Measurements from ENCODE around the gene GRK2. TPM values are rescaled to one million over a fixed set of nuclear protein-coding genes. Genes with fewer than 3 reads are reported as not detected.

GRK2 gene
- total and polyA plus RNA-seq, 2 of the 13 experiments (the other 11 are each of a cell fraction or from before 2014, with no cell fraction given), result 31.3 to 42.4 TPM

DNA sequence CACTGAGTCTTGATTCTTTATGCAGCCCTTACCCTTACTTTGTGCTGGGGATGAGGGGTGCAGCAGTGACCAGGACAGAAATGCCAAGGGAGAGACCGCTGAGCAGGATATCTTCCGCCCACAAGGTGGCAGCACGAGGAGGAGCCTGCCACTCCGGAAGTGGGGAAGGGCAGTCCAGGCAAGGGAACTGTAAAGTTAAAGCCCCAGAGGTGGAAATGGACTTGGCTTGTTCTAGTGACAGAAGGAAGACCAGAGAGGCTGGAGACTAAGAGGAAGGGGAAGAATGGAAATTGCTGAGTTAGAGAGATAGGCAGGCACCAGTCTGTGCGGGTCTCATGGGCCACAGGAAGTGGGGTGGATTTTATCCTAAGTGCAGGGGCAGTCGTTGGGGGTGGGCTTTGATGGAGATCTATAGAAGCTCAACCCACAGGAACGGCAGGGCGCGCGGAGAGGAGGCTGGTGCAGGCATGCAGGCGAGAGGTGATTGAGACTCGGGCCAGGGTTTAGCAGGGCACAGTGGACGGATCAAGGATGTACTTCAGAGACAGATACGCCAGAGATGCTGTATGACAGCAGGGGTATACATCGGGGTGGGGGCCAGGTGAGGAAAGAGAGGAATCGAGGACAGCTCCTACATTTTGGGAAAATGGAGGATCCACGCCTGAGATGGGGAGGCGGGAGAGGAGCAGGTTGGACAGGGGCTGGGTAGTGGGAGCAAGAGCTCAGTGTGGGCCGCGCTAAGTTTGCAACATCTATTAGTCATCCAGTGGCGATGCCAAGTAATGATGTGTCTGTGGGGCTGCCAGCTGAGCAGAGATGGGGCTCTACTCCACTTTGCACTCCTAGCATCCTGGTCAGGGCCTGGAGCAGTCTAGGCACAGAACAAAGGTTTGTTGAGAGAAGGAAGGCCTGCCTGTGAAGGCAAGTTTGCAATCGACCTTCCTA lies 3.3 kb upstream of the GRK2 start (continued):
- 0 out of 2 replicates have a peak, but pooled peaks have one; percentile 31 for TF ChIP-seq ZNF12 (CRISPR knock-in tag; IDR thresholded peaks at IDR 0.05)
- peak; percentile 77; the same call in 1 of the 2 replicates for TF ChIP-seq CBX5 (CRISPR knock-in tag; IDR thresholded peaks at IDR 0.05; ENCODE audit: borderline replicate concordance)
- TF ChIP-seq TEAD3 (CRISPR knock-in tag; optimal IDR thresholded peaks at IDR 0.05; ENCODE audit: borderline replicate concordance), result peak; percentile 36
- TF ChIP-seq PHF20 (CRISPR knock-in tag; IDR thresholded peaks at IDR 0.05), result peak; percentile 57
- TF ChIP-seq RXRB (CRISPR knock-in tag; IDR thresholded peaks at IDR 0.05; ENCODE audit: borderline replicate concordance), result peak; percentile 56; the same call in 1 of the 2 replicates
- TF ChIP-seq HDAC1 (CRISPR knock-in tag; IDR thresholded peaks at IDR 0.05), result peak; percentile 70
- TF ChIP-seq, protein P1, sequence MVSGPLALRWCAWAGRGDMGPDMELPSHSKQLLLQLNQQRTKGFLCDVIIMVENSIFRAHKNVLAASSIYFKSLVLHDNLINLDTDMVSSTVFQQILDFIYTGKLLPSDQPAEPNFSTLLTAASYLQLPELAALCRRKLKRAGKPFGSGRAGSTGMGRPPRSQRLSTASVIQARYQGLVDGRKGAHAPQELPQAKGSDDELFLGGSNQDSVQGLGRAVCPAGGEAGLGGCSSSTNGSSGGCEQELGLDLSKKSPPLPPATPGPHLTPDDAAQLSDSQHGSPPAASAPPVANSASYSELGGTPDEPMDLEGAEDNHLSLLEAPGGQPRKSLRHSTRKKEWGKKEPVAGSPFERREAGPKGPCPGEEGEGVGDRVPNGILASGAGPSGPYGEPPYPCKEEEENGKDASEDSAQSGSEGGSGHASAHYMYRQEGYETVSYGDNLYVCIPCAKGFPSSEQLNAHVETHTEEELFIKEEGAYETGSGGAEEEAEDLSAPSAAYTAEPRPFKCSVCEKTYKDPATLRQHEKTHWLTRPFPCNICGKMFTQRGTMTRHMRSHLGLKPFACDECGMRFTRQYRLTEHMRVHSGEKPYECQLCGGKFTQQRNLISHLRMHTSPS (CRISPR knock-in tag; IDR thresholded peaks at IDR 0.05; ENCODE audit: low read depth), result 0 out of 2 replicates have a peak, but pooled peaks have one; percentile 11
- no peak for TF ChIP-seq SALL2 (CRISPR knock-in tag; IDR thresholded peaks at IDR 0.05)
- TF ChIP-seq MBD4 (IDR thresholded peaks at IDR 0.05; ENCODE audit: borderline replicate concordance, low read length), result no peak
- no peak for TF ChIP-seq SP1 (IDR thresholded peaks at IDR 0.05)
- no peak for TF ChIP-seq SP1 (CRISPR knock-in tag; IDR thresholded peaks at IDR 0.05)
- no peak for TF ChIP-seq CENPT (CRISPR knock-in tag; IDR thresholded peaks at IDR 0.05; ENCODE audit: low read depth)
- TF ChIP-seq TBX2 (CRISPR knock-in tag; IDR thresholded peaks at IDR 0.05; ENCODE audit: borderline replicate concordance), result peak; percentile 21; the same call in 1 of the 2 replicates
- no peak for TF ChIP-seq SRSF4 (IDR thresholded peaks at IDR 0.05; ENCODE audit: low read depth, low read length, poor library complexity, severe bottlenecking)
- peak; percentile 45; the same call in 1 of the 2 replicates for TF ChIP-seq ZNF614 (CRISPR knock-in tag; IDR thresholded peaks at IDR 0.05; ENCODE audit: borderline replicate concordance)
- TF ChIP-seq ZMYM3 (CRISPR knock-in tag; IDR thresholded peaks at IDR 0.05), result peak; percentile 31; the same call in 1 of the 2 replicates
- TF ChIP-seq REPIN1 (CRISPR knock-in tag; IDR thresholded peaks at IDR 0.05; ENCODE audit: borderline replicate concordance, low read depth), result 0 out of 2 replicates have a peak, but pooled peaks have one; percentile 18
- no peak for TF ChIP-seq KDM5A (IDR thresholded peaks at IDR 0.05; ENCODE audit: borderline replicate concordance, low read length)
- TF ChIP-seq, protein P2, sequence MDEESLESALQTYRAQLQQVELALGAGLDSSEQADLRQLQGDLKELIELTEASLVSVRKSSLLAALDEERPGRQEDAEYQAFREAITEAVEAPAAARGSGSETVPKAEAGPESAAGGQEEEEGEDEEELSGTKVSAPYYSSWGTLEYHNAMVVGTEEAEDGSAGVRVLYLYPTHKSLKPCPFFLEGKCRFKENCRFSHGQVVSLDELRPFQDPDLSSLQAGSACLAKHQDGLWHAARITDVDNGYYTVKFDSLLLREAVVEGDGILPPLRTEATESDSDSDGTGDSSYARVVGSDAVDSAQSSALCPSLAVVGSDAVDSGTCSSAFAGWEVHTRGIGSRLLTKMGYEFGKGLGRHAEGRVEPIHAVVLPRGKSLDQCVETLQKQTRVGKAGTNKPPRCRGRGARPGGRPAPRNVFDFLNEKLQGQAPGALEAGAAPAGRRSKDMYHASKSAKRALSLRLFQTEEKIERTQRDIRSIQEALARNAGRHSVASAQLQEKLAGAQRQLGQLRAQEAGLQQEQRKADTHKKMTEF (CRISPR knock-in tag; IDR thresholded peaks at IDR 0.05), result 0 out of 2 replicates have a peak, but pooled peaks have one; percentile 47
- TF ChIP-seq, protein P3, sequence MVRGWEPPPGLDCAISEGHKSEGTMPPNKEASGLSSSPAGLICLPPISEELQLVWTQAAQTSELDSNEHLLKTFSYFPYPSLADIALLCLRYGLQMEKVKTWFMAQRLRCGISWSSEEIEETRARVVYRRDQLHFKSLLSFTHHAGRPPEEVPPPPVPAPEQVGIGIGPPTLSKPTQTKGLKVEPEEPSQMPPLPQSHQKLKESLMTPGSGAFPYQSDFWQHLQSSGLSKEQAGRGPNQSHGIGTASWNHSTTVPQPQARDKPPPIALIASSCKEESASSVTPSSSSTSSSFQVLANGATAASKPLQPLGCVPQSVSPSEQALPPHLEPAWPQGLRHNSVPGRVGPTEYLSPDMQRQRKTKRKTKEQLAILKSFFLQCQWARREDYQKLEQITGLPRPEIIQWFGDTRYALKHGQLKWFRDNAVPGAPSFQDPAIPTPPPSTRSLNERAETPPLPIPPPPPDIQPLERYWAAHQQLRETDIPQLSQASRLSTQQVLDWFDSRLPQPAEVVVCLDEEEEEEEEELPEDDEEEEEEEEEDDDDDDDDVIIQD (CRISPR knock-in tag; IDR thresholded peaks at IDR 0.05; ENCODE audit: low read depth), result no peak
- TF ChIP-seq CEBPG (CRISPR knock-in tag; IDR thresholded peaks at IDR 0.05), result 0 out of 2 replicates have a peak, but pooled peaks have one; percentile 6
- TF ChIP-seq, protein P4, sequence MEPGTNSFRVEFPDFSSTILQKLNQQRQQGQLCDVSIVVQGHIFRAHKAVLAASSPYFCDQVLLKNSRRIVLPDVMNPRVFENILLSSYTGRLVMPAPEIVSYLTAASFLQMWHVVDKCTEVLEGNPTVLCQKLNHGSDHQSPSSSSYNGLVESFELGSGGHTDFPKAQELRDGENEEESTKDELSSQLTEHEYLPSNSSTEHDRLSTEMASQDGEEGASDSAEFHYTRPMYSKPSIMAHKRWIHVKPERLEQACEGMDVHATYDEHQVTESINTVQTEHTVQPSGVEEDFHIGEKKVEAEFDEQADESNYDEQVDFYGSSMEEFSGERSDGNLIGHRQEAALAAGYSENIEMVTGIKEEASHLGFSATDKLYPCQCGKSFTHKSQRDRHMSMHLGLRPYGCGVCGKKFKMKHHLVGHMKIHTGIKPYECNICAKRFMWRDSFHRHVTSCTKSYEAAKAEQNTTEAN (CRISPR knock-in tag; conservative IDR thresholded peaks at IDR 0.05), result 0 out of 2 replicates have a peak, but pooled peaks have one; percentile 26
- no peak for TF ChIP-seq ZNF775 (CRISPR knock-in tag; IDR thresholded peaks at IDR 0.05; ENCODE audit: borderline replicate concordance)

Measured in HepG2 (cell line).